H1 (cell line): Measurements from ENCODE around the gene GALE. TPM values are rescaled to one million over a fixed set of nuclear protein-coding genes. Genes with fewer than 3 reads are reported as not detected.

Experiments used
- CBX5 ChIP-seq: fragments of 300-800, 300-1000 bp; sonication (generic); IDR thresholded peaks from 2 replicates; pipeline ENCODE4 v1.7.1; 2016; ENCODE audit warnings: antibody characterized with exemption, low read length, low read depth
- CHD2 ChIP-seq: IDR thresholded peaks from 2 replicates; pipeline ENCODE4 v1.6.1; 2012; ENCODE audit warnings: low read length, improper control_type of control experiment
- EGR1 ChIP-seq: IDR thresholded peaks from 2 replicates; pipeline ENCODE4 v1.6.1; 2011; ENCODE audit warnings: low read depth, low read length, borderline replicate concordance
- JUND ChIP-seq: IDR thresholded peaks from 2 replicates; pipeline ENCODE4 v1.6.1; 2011; ENCODE audit warnings: mild to moderate bottlenecking, improper control_type of control experiment, low read length
- KDM1A ChIP-seq: fragments of 200-600, 300-600 bp; sonication (generic); IDR thresholded peaks from 2 replicates; pipeline ENCODE4 v1.7.1; 2016; ENCODE audit warnings: mild to moderate bottlenecking, low read length, borderline replicate concordance
- KDM4A ChIP-seq: IDR thresholded peaks from one replicate; pipeline ENCODE4 v1.7.1; 2012; ENCODE audit warnings: low read depth, mild to moderate bottlenecking, moderate library complexity, low read length, inconsistent platforms; ENCODE audit not compliant: severe bottlenecking
- POLR2A ChIP-seq, 2 experiments: IDR thresholded peaks; 1 replicate in 1 of 2; 2 replicates in 1 of 2; pipeline ENCODE4 v1.6.1; 2011; ENCODE audit warnings: low read depth in 2 of 2, low read length in 2 of 2, mild to moderate bottlenecking in 2 of 2; ENCODE audit errors: control extremely low read depth in 1 of 2
- POU5F1 ChIP-seq: IDR thresholded peaks from 2 replicates; pipeline ENCODE4 v1.6.1; 2011; ENCODE audit warnings: low read depth, mild to moderate bottlenecking, low read length, moderate library complexity
- SIN3A ChIP-seq, 2 experiments: IDR thresholded peaks in 1 of 2; conservative IDR thresholded peaks in 1 of 2; 2 replicates each; pipeline ENCODE4 v1.6.1; 2011 to 2012; ENCODE audit warnings: low read length in 2 of 2, improper control_type of control experiment in 1 of 2, low read depth in 1 of 2, mild to moderate bottlenecking in 1 of 2
- SUZ12 ChIP-seq: fragments of 200-600 bp; sonication (generic); IDR thresholded peaks from 2 replicates; pipeline ENCODE4 v1.6.1; 2012; ENCODE audit warnings: mild to moderate bottlenecking, inconsistent platforms, low read length, moderate library complexity, mixed read lengths
- YY1 ChIP-seq: IDR thresholded peaks from 2 replicates; pipeline ENCODE4 v1.6.1; 2011; ENCODE audit warnings: low read depth, mild to moderate bottlenecking, low read length
- polyA plus RNA-seq, 7 experiments: library from polyadenylated mRNA; depleted of rRNA in 3 of 7; stranded (reverse) in 5 of 7; unstranded in 2 of 7; fragments of >200 nt in 5 of 7; fragments of 200-250 nt in 2 of 7; gene quantifications; 1 replicate in 5 of 7; 2 replicates in 1 of 7; 4 replicates in 1 of 7; pipeline versions ENCODE4 v1.2.1 to v1.2.3, GENCODE V29; 2011 to 2013; ENCODE audit warnings: missing spikeins in 2 of 7, mixed read lengths in 2 of 7
- total RNA-seq: library from RNA; stranded (reverse); fragmentation: NEBNext Ultra II Directional; extraction: Animal tissue kit (Norgen Biotek cat#: 25700); gene quantifications from 2 replicates; pipeline ENCODE4 v1.2.1, GENCODE V29; 2021

Gene GALE
- total and polyA plus RNA-seq, 2 of the 8 experiments (the other 6 are each of a cell fraction or from before 2014, with no cell fraction given), result 26.0 to 33.9 TPM

GRCh38 chr1:23793861-23794731, 6.5 kb downstream of the GALE start (continued):
- no peak for TF ChIP-seq SIN3A (conservative IDR thresholded peaks at IDR 0.05 in 1 of 2, IDR thresholded peaks at IDR 0.05 in 1 of 2; ENCODE audit: low read depth in 1 of 2, low read length in 2 of 2)
- TF ChIP-seq SUZ12, result no peak
- no peak for TF ChIP-seq POLR2A (IDR thresholded peaks at IDR 0.05; ENCODE audit: control extremely low read depth in 1 of 2, low read depth in 2 of 2, low read length in 2 of 2)
- no peak for TF ChIP-seq CBX5
- TF ChIP-seq EGR1, result no peak
- no peak for TF ChIP-seq CHD2
- TF ChIP-seq KDM4A, result no peak
- no peak for TF ChIP-seq KDM1A
- TF ChIP-seq YY1, result no peak
- no peak for TF ChIP-seq POU5F1
- TF ChIP-seq JUND, result no peak
